Measurements from ENCODE around the gene PPP1R3G. TPM values are rescaled to one million over a fixed set of nuclear protein-coding genes. Genes with fewer than 3 reads are reported as not detected.

Gene PPP1R3G
- total RNA-seq, 1 experiment from 2014 or later = not detected

DNA sequence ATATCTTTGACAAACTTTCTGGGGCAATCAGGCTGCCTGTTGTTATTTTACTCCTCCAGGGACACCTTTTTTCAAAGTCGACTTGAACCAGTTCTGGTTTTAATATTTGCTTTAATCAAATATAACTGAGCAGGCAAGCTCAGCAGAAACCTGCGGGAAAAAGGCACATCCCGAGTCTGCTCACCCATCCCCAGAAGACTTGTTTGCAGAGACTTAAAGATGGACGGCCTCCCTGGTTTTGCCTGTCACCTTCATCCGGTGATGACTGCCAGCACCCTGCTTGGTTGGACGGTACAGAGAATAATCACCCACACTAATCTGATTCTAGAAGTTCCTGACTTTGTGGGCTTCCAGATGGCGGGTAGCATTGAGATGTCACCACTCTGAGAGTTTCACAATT lies 36.8 kb downstream of the PPP1R3G start:
- Histone ChIP-seq H2BK5ac (ENCODE audit: insufficient read length, low read length) (no peak overlapping the region), H2BK120ac (ENCODE audit: low read depth, low read length, poor library complexity, severe bottlenecking) (no peak overlapping the region), H3K23ac (ENCODE audit: insufficient read length, low read depth, low read length) (no peak overlapping the region), H3K14ac (ENCODE audit: insufficient read depth, low read length) (no peak overlapping the region), H2BK20ac (ENCODE audit: low read depth, low read length, poor library complexity, severe bottlenecking) (no peak overlapping the region), H4K5ac (ENCODE audit: insufficient read length, low read depth, low read length) (no peak overlapping the region), H3K18ac (ENCODE audit: insufficient read length, low read depth, low read length) (no peak overlapping the region), H2AFZ (ENCODE audit: low read length) (no peak overlapping the region), H2BK15ac (ENCODE audit: low read depth, low read length) (no peak overlapping the region), H3K9ac (ENCODE audit: extremely low read depth, insufficient read length, low read length) (no peak overlapping the region), H3K56ac (ENCODE audit: insufficient read length, low read depth, low read length) (no peak overlapping the region), H4K20me1 (ENCODE audit: control insufficient read depth, insufficient read depth, insufficient read length) (no peaks in the 10 kb centered on the region), H3T11ph (ENCODE audit: low read length) (no peak overlapping the region), H3K9me3 (ENCODE audit: control insufficient read depth, low read depth, low read length) (no peaks in the 10 kb centered on the region), H4K8ac (replicated peaks; ENCODE audit: insufficient read length, low read depth, low read length) (no peak overlapping the region), H4K91ac (ENCODE audit: insufficient read length, low read depth, low read length) (no peak overlapping the region), H3K4me2 (ENCODE audit: insufficient read depth, insufficient read length, low read length) (no peak overlapping the region), H3K23me2 (ENCODE audit: insufficient read length, low read depth, low read length, poor library complexity, severe bottlenecking) (peaks cover 4% of the 10 kb centered on the region), H2AK5ac (ENCODE audit: insufficient read length, low read length) (no peak overlapping the region), H3K79me2 (ENCODE audit: insufficient read depth, low read length) (no peaks in the 10 kb centered on the region), H2BK12ac (ENCODE audit: insufficient read length, low read depth, low read length) (no peak overlapping the region), H3K4me1 (ENCODE audit: insufficient read depth, low read length) (peaks cover 4% of the 10 kb centered on the region; the same call in 1 of the 2 replicates), H3K4ac (ENCODE audit: low read depth, low read length) (no peak overlapping the region), H3K27me3 (ENCODE audit: insufficient read depth, low read length) (no peaks in the 10 kb centered on the region), H3K79me1 (ENCODE audit: insufficient read depth, low read depth, low read length, poor library complexity, severe bottlenecking) (no peaks in the 10 kb centered on the region), H3K27ac (ENCODE audit: insufficient read length, low read depth, low read length) (no peak overlapping the region)
- Mint-ChIP-seq H3K36me3 (ENCODE audit: insufficient read depth in 1 of 3, low read depth in 3 of 3) (peaks cover 5 to 6% (median 6%) of the 10 kb centered on the region in 3 experiments; a peak in 3 of 7 replicates), H3K27ac (no peak overlapping the region), H3K4me3 (no peak overlapping the region), H3K27me3 (ENCODE audit: low read depth) (no peaks in the 10 kb centered on the region), H3K4me1 (peaks cover 8 to 13% of the 10 kb centered on the region in 2 experiments), H3K9me3 (no peaks in the 10 kb centered on the region; a peak in 1 of 5 replicates)
- no peak for DNase-seq
- TF ChIP-seq CTCF (conservative IDR thresholded peaks at IDR 0.05) = no peak
- WGBS (ENCODE audit: extremely low coverage, insufficient read length, low lambda C conversion rate) = no CpG with 5 or more reads among the region's 7 CpGs
